HG03108 (cell line): Measurements from ENCODE around the gene MCHR2.

ENCODE experiments used
- ATAC-seq: cut with Tn5 transposase; IDR thresholded peaks from one replicate; pipeline ENCODE4 v1.9.1; 2021; ENCODE audit warnings: moderate library complexity; ENCODE audit not compliant: unreplicated experiment

Gene MCHR2

GRCh38 chr6:99905209-99906106, 88.6 kb downstream of the MCHR2 start:
- peak; percentile 96 for ATAC-seq

- no peak for ATAC-seq
Observed at GRCh38 chr6:99901596-99902384, 92.2 kb downstream of the MCHR2 start.

GRCh38 chr6:99894815-99895214, 99.2 kb downstream of the MCHR2 start:
- ATAC-seq: no peak

GRCh38 chr6:99887066-99887465, 107.0 kb downstream of the MCHR2 start:
- ATAC-seq: no peak

DNA sequence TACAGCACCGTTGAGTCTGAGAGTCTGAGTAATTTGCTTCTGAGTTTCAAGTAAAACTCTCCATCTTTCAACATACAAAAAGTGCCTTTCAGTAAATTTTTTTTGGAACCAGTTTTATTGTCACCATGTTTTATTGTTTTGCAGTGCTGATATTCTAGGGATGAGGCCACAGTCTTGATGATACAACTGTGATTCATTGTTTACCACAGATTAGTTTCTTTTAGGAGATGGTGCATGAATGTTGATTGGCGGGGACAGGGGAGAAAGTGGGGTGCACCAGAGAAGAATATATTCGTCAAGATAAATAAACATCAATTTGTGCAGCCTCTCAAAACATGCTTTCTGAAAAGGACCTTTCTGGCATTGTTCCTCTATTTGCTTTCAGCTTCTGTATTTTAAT, 109.0 kb downstream of the MCHR2 start:
- ATAC-seq: no peak

GRCh38 chr6:99882128-99882702, 111.8 kb downstream of the MCHR2 start:
- no peak for ATAC-seq

GRCh38 chr6:99879431-99879830, 114.6 kb downstream of the MCHR2 start:
- ATAC-seq: no peak

- ATAC-seq: no peak
Observed at GRCh38 chr6:99875068-99875467, 119.0 kb downstream of the MCHR2 start.

GRCh38 chr6:99873084-99873483, 120.9 kb downstream of the MCHR2 start:
- no peak for ATAC-seq

DNA sequence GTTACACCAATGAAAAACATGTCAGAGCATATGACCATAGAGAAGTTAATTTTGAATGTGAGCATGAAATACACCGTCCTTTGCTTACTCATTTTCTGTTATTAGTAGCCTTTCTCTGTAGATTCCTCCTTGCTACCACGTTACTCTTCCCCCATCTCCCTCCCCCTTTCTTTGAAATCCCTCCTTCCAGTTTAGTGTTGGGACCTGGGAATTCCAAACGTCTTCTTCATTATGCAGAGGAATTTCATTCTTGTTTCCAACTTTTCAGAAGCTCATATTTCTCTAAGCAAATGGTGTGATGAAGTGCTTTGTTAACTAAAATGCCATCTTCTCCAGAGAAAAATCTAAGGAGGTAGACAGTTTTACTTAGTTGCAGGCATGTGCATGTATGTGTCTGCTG, 122.4 kb downstream of the MCHR2 start:
- ATAC-seq: no peak
